ENCODE data around the gene MRM3. TPM values are rescaled to one million over a fixed set of nuclear protein-coding genes. Genes with fewer than 3 reads are reported as not detected.
A peak's percentile ranks its signal among the peaks of the same experiment; 100 is the strongest.

The MRM3 gene
- total RNA-seq, 1 donor from 2014 or later, result 10.4 TPM

DNA sequence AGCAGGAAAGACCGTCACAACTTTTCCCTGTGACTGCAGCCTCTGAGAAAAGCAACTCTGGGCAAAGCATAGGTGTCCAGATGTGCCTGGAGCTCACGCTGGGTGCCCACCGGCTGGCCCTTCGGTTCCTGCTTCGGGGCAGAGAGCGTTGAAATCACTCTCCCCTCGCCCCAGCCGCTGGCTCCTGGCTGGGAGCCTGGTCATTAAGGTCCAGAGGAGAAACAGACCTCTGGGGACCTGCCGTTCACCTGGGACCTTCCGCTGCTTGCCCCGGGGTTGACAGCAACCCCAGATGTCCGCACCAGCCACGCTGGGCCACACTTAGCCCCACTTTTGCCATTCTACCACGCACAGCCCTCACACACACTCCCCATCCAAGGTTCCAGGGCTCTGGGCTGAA lies 13.1 kb downstream of the MRM3 start:
- Mint-ChIP-seq H3K36me3 (ENCODE audit: unreplicated experiment) (peaks cover 23% of the 10 kb centered on the region), H3K9me3 (ENCODE audit: unreplicated experiment) (no peaks in the 10 kb centered on the region), H3K4me1 (ENCODE audit: unreplicated experiment) (peaks cover 23% of the 10 kb centered on the region), H3K4me3 (ENCODE audit: unreplicated experiment) (peak overlapping the region; percentile 38), H3K27me3 (ENCODE audit: unreplicated experiment) (no peaks in the 10 kb centered on the region), H3K27ac (ENCODE audit: unreplicated experiment) (peak overlapping the region; percentile 93)
- TF ChIP-seq CTCF (IDR thresholded peaks at IDR 0.05), result no peak
- DNase-seq (ENCODE audit: extremely low spot score, unreplicated experiment), result no peak

DNA sequence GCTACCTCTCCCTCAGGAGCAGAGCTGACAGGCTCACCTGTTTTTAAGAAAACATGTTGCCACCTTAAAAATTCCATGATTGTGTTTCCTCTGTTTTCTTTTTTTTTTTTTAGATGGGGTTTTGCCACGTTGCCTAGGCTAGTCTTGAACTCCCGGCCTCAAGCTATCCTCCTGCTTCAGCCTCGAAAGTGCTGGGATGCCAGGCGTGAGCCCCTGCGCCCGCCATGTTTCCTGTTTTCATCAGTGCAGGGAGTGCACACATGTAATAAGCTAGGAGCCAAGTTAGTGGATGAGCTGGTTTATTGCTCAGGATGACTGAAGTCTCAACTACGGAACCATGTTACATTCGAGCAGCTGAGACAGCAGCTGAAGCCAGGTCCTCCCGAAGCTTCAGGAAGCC lies 13.6 kb downstream of the MRM3 start:
- no peak overlapping the region for H3K4me3 Mint-ChIP-seq (ENCODE audit: unreplicated experiment)
- H3K36me3 Mint-ChIP-seq (ENCODE audit: unreplicated experiment), result peaks cover 23% of the 10 kb centered on the region
- H3K27ac Mint-ChIP-seq (ENCODE audit: unreplicated experiment), result peak overlapping the region; percentile 93
- H3K27me3 Mint-ChIP-seq (ENCODE audit: unreplicated experiment), result no peaks in the 10 kb centered on the region
- no peak for TF ChIP-seq CTCF (IDR thresholded peaks at IDR 0.05)
- H3K9me3 Mint-ChIP-seq (ENCODE audit: unreplicated experiment), result no peaks in the 10 kb centered on the region
- no peak for DNase-seq (ENCODE audit: extremely low spot score, unreplicated experiment)
- H3K4me1 Mint-ChIP-seq (ENCODE audit: unreplicated experiment), result peaks cover 23% of the 10 kb centered on the region

DNA sequence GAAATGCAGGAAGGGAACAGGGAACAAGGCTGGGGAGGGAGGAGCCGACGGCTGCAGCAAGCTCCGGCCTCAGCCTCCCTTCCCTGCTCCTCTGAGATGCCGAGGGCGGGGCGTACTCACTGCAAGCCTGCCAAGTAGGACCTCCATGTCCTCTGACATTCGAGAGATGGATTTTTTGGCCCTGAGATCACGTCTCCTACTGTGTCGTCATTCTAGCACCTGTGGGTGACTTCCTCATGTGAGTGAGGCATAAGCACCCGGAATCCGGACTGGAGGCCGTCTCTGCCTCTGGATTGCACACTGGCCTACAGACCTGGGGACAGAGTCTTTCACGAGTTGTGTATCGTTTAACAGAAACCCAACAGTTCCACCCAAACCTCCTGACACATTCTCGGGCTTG lies 14.5 kb downstream of the MRM3 start:
- DNase-seq (ENCODE audit: extremely low spot score, unreplicated experiment), result no peak
- Mint-ChIP-seq H3K4me1 (ENCODE audit: unreplicated experiment) (peaks cover 26% of the 10 kb centered on the region), H3K27me3 (ENCODE audit: unreplicated experiment) (no peaks in the 10 kb centered on the region), H3K27ac (ENCODE audit: unreplicated experiment) (peak overlapping the region; percentile 27), H3K4me3 (ENCODE audit: unreplicated experiment) (no peak overlapping the region), H3K36me3 (ENCODE audit: unreplicated experiment) (peaks cover 21% of the 10 kb centered on the region), H3K9me3 (ENCODE audit: unreplicated experiment) (no peaks in the 10 kb centered on the region)
- no peak for TF ChIP-seq CTCF (IDR thresholded peaks at IDR 0.05)

DNA sequence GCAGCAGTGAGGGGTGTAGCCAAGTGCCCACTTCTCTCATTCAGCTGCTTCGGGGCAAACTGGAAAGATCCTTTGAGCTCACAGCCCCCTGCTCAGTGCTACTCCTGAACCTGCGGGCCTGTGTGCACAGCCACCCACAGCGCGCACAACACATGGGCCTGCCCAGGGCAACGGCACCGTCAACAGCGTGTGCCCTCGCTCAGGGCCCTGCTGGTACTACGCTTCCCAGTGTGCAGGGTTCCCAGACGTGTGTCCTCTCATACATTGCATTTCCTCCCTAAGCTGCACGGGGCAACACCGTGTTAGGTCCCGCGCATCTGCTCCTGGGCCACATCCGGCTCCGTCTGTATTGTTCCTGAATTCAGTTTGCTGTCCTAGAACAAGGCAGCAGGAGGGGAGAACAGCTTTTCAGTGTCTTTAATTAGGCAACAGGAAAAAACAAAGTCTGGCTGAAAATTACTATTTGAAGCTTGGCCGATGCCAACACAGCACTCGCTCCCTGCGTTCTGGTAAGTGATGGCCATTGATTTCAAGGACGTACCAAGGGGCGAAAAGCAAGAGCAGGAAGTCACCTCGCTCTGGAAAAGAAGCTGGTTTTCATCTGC lies 15.2 kb downstream of the MRM3 start:
- Mint-ChIP-seq H3K36me3 (ENCODE audit: unreplicated experiment) (peaks cover 23% of the 10 kb centered on the region), H3K27me3 (ENCODE audit: unreplicated experiment) (no peaks in the 10 kb centered on the region), H3K4me3 (ENCODE audit: unreplicated experiment) (no peak overlapping the region), H3K4me1 (ENCODE audit: unreplicated experiment) (peaks cover 32% of the 10 kb centered on the region), H3K27ac (ENCODE audit: unreplicated experiment) (peak overlapping the region; percentile 27), H3K9me3 (ENCODE audit: unreplicated experiment) (no peaks in the 10 kb centered on the region)
- TF ChIP-seq CTCF (IDR thresholded peaks at IDR 0.05), result no peak
- DNase-seq (ENCODE audit: extremely low spot score, unreplicated experiment), result no peak

DNA sequence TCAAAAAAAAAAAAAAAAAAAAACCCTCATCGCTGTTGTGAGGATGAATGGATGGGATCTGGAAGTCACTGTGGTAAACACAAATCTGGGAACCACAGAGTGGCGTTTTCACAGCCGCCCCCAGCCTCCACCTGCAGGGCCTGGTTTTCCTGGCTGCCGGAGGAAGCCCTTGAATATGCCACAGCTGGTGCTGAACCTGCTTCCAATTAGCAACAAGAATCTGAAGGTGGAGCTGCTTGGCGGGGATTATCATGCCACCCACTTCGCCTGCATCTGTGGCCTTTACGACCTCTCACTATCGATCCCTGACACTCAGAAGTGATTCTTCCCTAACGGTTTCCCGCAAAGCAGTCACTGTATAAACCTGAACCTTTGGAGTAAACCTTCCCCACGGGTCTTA lies 16.1 kb downstream of the MRM3 start:
- Mint-ChIP-seq H3K36me3 (ENCODE audit: unreplicated experiment) (peaks cover 25% of the 10 kb centered on the region), H3K27ac (ENCODE audit: unreplicated experiment) (no peak overlapping the region), H3K9me3 (ENCODE audit: unreplicated experiment) (no peaks in the 10 kb centered on the region), H3K27me3 (ENCODE audit: unreplicated experiment) (no peaks in the 10 kb centered on the region), H3K4me3 (ENCODE audit: unreplicated experiment) (no peak overlapping the region), H3K4me1 (ENCODE audit: unreplicated experiment) (peaks cover 35% of the 10 kb centered on the region)
- no peak for DNase-seq (ENCODE audit: extremely low spot score, unreplicated experiment)
- no peak for TF ChIP-seq CTCF (IDR thresholded peaks at IDR 0.05)
